Neuronal stem cell (in vitro differentiated cells): ENCODE data around the gene F11R.

Experiments
- DNase-seq: peaks from one replicate; pipeline ENCODE4 v3.0.0-alpha.2; 2013; ENCODE audit warnings: low spot score
- H2AFZ ChIP-seq: one replicate; pipeline ENCODE4 v1.6.1; 2013; ENCODE audit warnings: mild to moderate bottlenecking, low read length, inconsistent platforms
- H2AK5ac ChIP-seq: 2 replicates; pipeline ENCODE4 v1.6.1; 2013; ENCODE audit warnings: low read depth, mild to moderate bottlenecking, inconsistent platforms, low read length, moderate library complexity, mixed read lengths
- H2BK120ac ChIP-seq: 2 replicates; pipeline ENCODE4 v1.6.1; 2013; ENCODE audit warnings: low read depth, mild to moderate bottlenecking, inconsistent platforms, low read length, moderate library complexity, mixed read lengths
- H2BK12ac ChIP-seq: one replicate; pipeline ENCODE4 v1.6.1; 2013; ENCODE audit warnings: low read length, inconsistent platforms
- H2BK15ac ChIP-seq: 2 replicates; pipeline ENCODE4 v1.6.1; 2013; ENCODE audit warnings: mild to moderate bottlenecking, low read length, inconsistent platforms, mixed read lengths
- H2BK5ac ChIP-seq: one replicate; pipeline ENCODE4 v1.6.1; 2013; ENCODE audit warnings: inconsistent platforms, mild to moderate bottlenecking, low read length, moderate library complexity
- H3K14ac ChIP-seq: one replicate; pipeline ENCODE4 v1.6.1; 2013; ENCODE audit warnings: low read length, inconsistent platforms
- H3K18ac ChIP-seq: 2 replicates; pipeline ENCODE4 v1.6.1; 2013; ENCODE audit warnings: low read length, inconsistent platforms
- H3K23ac ChIP-seq: 2 replicates; pipeline ENCODE4 v1.6.1; 2013; ENCODE audit warnings: low read depth, mild to moderate bottlenecking, mixed read lengths, low read length, inconsistent platforms; ENCODE audit not compliant: poor library complexity
- H3K27ac ChIP-seq: replicated peaks from 3 replicates; pipeline ENCODE4 v1.5.1; 2013; ENCODE audit warnings: low read length, inconsistent platforms
- H3K27me3 ChIP-seq, 3 experiments: 2 replicates each; pipeline ENCODE4 v1.6.1; 2013; ENCODE audit warnings: low read length in 3 of 3, mild to moderate bottlenecking in 2 of 3, inconsistent platforms in 1 of 3, low read depth in 1 of 3, mixed read lengths in 1 of 3, moderate library complexity in 1 of 3; ENCODE audit not compliant: control insufficient read depth in 3 of 3, insufficient read depth in 3 of 3
- H3K36me3 ChIP-seq, 2 donors: replicated peaks in 1 of 2; 2 replicates each; pipeline ENCODE4 v1.6.1; 2013; ENCODE audit warnings: low read length in 2 of 2; ENCODE audit not compliant: control insufficient read depth in 2 of 2, insufficient read depth in 2 of 2
- H3K4ac ChIP-seq: 2 replicates; pipeline ENCODE4 v1.6.1; 2013; ENCODE audit warnings: inconsistent platforms, mild to moderate bottlenecking, low read length, moderate library complexity
- H3K4me1 ChIP-seq, 2 donors: 1 replicate in 1 of 2; 2 replicates in 1 of 2; pipeline ENCODE4 v1.6.1; 2013; ENCODE audit warnings: low read length in 2 of 2, low read depth in 1 of 2; ENCODE audit not compliant: control insufficient read depth in 2 of 2, insufficient read depth in 1 of 2
- H3K4me2 ChIP-seq: one replicate; pipeline ENCODE4 v1.6.1; 2013; ENCODE audit warnings: mild to moderate bottlenecking, low read length, inconsistent platforms; ENCODE audit not compliant: insufficient read depth, poor library complexity, severe bottlenecking
- H3K4me3 ChIP-seq, 2 donors: 2 replicates each; pipeline ENCODE4 v1.5.1; 2013; ENCODE audit warnings: low read length in 2 of 2, mild to moderate bottlenecking in 2 of 2, inconsistent platforms in 1 of 2, moderate library complexity in 1 of 2
- H3K79me1 ChIP-seq: one replicate; pipeline ENCODE4 v1.6.1; 2013; ENCODE audit warnings: low read depth, mild to moderate bottlenecking, inconsistent platforms, low read length, moderate library complexity
- H3K9ac ChIP-seq: one replicate; pipeline ENCODE4 v1.6.1; 2013; ENCODE audit warnings: mild to moderate bottlenecking, low read depth, low read length, inconsistent platforms; ENCODE audit not compliant: poor library complexity
- H3K9me3 ChIP-seq, 2 donors: replicated peaks in 1 of 2; 2 replicates each; pipeline versions ENCODE3 to v1.6.1; 2013; ENCODE audit warnings: low read length in 2 of 2, mild to moderate bottlenecking in 2 of 2, inconsistent platforms in 1 of 2, low read depth in 1 of 2, mixed read lengths in 1 of 2, moderate library complexity in 1 of 2; ENCODE audit not compliant: control insufficient read depth in 2 of 2, insufficient read depth in 1 of 2
- H4K8ac ChIP-seq: one replicate; pipeline ENCODE4 v1.6.1; 2013; ENCODE audit warnings: low read depth, mild to moderate bottlenecking, inconsistent platforms, low read length, moderate library complexity
- H4K91ac ChIP-seq: one replicate; pipeline ENCODE4 v1.6.1; 2013; ENCODE audit warnings: low read length, low read depth, mild to moderate bottlenecking, inconsistent platforms; ENCODE audit not compliant: poor library complexity
- WGBS, 2 donors: extraction: QIAGEN DNeasy Blood & Tissue Kit; methylation state at CpG; one replicate each; pipeline ENCODE4 v1.1.7; 2013; ENCODE audit warnings: missing lambda C conversion rate in 2 of 2, mixed read lengths in 1 of 2; ENCODE audit not compliant: insufficient read length in 2 of 2, insufficient replicate concordance in 1 of 2; ENCODE audit errors: extremely low coverage in 2 of 2; 5-methylcytosine and 5-hydroxymethylcytosine counted together

The F11R gene

DNA sequence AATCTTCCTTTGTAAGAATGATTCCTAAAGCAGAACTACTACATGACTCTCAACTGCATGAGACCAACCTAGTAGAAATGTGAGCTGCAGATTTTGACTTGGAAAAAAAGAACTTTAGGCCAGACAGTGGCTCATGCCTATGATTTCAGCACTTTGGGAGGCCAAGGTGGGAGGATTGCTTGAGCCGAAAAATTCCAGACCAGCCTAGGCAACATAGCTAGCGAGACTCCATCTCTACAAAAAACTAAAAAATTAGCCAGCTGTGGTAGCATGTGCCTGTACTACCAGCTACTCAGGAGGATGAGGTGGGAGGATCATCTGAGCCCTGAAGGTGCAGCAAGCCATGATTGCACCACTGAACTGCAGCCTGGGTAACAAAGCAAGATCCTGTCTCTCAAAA lies 41.7 kb downstream of the F11R start:
- no peak for DNase-seq
- Histone ChIP-seq H3K9ac (no peak overlapping the region), H2AK5ac (no peak overlapping the region), H4K91ac (no peak overlapping the region), H3K4ac (no peak overlapping the region), H2BK12ac (peak overlapping the region; percentile 41), H2AFZ (no peak overlapping the region), H2BK120ac (no peak overlapping the region), H3K9me3 (no peaks in the 10 kb centered on the region), H3K4me1 (no peaks in the 10 kb centered on the region), H3K18ac (no peak overlapping the region), H3K4me2 (no peak overlapping the region), H3K27me3 (peaks cover 0 to 33% (median 17%) of the 10 kb centered on the region in 3 experiments), H3K14ac (no peak overlapping the region), H3K4me3 (no peak overlapping the region), H2BK15ac (no peak overlapping the region), H3K23ac (no peak overlapping the region), H3K36me3 (no peaks in the 10 kb centered on the region), H3K79me1 (no peaks in the 10 kb centered on the region), H3K27ac (no peak overlapping the region), H2BK5ac (no peak overlapping the region), H4K8ac (no peak overlapping the region)
- WGBS, 2 donors = no CpG with 5 or more reads among the region's 2 CpGs

DNA sequence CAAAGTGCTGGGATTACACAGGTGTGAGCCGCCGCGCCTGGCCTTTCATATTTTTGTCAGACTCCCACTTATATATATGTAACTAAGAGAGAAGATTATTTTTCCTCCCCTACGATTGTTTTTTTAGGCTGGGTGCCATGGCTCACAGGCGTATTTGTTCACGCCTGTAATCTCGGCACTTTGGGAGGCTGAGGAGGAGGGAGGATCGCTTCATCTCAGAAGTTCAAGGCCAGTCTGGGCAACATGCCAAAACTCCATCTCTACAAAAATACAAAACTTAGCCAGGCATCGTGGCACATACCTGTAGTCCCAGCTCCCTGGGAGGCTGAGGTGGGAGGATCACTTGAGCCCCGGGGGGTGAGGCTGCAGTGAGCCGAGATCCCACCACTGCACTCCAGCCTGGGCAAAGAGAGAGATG lies 42.4 kb downstream of the F11R start:
- no CpG with 5 or more reads among the region's 11 CpGs for WGBS, 2 donors

DNA sequence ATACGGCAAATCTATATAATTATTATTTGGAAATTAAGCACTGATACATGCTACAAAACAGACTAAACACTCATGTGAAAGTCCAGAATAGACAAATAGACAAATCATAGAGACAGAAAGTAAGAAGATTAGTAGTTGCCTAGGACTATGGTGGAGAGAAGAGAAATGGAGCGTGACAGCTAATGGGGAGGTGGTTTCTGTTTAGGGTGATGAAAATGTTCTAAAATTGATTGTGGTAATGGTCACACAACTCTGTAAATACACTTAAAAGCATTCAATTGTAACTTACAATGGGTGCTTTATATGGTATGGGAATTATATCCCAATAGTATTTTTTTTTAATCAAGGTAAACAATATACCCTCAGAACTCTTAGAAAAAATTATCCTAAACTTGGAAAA lies 45.9 kb downstream of the F11R start:
- no peaks in the 10 kb centered on the region for H3K79me1 ChIP-seq
- no peaks in the 10 kb centered on the region for H3K9me3 ChIP-seq
- H3K4me2 ChIP-seq = no peak overlapping the region
- H3K27ac ChIP-seq = no peak overlapping the region
- H3K9ac ChIP-seq = no peak overlapping the region
- H3K14ac ChIP-seq = no peak overlapping the region
- peaks cover 0 to 3% (median 0%) of the 10 kb centered on the region in 3 experiments for H3K27me3 ChIP-seq
- H2BK15ac ChIP-seq = no peak overlapping the region
- H2BK5ac ChIP-seq = no peak overlapping the region
- no CpG with 5 or more reads among the region's 2 CpGs for WGBS, 2 donors
- no peak overlapping the region for H3K23ac ChIP-seq
- H4K8ac ChIP-seq = no peak overlapping the region
- no peaks in the 10 kb centered on the region for H3K36me3 ChIP-seq
- H3K4me1 ChIP-seq = peaks cover 3 to 11% of the 10 kb centered on the region in 2 donors
- H3K4ac ChIP-seq = no peak overlapping the region
- no peak overlapping the region for H3K18ac ChIP-seq
- H4K91ac ChIP-seq = no peak overlapping the region
- no peak overlapping the region for H2BK12ac ChIP-seq
- no peak for DNase-seq
- no peak overlapping the region for H3K4me3 ChIP-seq
- H2AFZ ChIP-seq = no peak overlapping the region
- H2BK120ac ChIP-seq = no peak overlapping the region
- no peak overlapping the region for H2AK5ac ChIP-seq

More for the DNA sequence above, 42.4 kb downstream of the F11R start:
- H2BK120ac ChIP-seq = no peak overlapping the region
- H3K4ac ChIP-seq = no peak overlapping the region
- H3K4me3 ChIP-seq = no peak overlapping the region
- H3K79me1 ChIP-seq = no peaks in the 10 kb centered on the region
- no peak overlapping the region for H3K27ac ChIP-seq
- no peaks in the 10 kb centered on the region for H3K9me3 ChIP-seq
- no peak overlapping the region for H3K18ac ChIP-seq
- no peak overlapping the region for H3K4me2 ChIP-seq
- no peak overlapping the region for H2BK12ac ChIP-seq
- no peak overlapping the region for H3K14ac ChIP-seq
- DNase-seq = no peak
- H4K91ac ChIP-seq = no peak overlapping the region
- H4K8ac ChIP-seq = no peak overlapping the region
- no peak overlapping the region for H2AFZ ChIP-seq
- no peak overlapping the region for H2AK5ac ChIP-seq
- no peaks in the 10 kb centered on the region for H3K36me3 ChIP-seq
- H2BK5ac ChIP-seq = no peak overlapping the region
- peaks cover 0 to 33% (median 17%) of the 10 kb centered on the region in 3 experiments for H3K27me3 ChIP-seq
- H3K23ac ChIP-seq = no peak overlapping the region
- H3K9ac ChIP-seq = no peak overlapping the region
- H2BK15ac ChIP-seq = no peak overlapping the region
- no peaks in the 10 kb centered on the region for H3K4me1 ChIP-seq

DNA sequence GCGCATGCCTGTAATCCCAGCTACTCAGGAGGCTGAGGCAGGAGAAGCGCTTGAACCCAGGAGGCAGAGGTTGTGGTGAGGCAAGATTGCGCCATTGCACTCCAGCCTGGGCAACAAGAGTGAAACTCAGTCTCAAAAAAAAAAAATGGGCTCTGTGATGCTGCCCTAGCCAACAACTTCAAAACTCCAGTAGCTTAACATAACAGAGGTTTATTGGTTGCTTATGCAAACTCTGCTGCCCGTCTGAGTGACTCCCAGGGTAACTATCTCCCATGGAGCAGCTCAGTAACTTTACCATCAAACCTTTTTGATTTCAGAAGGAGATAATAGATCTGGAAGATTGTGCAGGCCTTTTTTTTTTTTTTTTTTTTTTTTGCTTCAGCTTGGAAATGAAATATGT lies 47.5 kb downstream of the F11R start:
- H4K91ac ChIP-seq = no peak overlapping the region
- H2BK5ac ChIP-seq = no peak overlapping the region
- H2BK12ac ChIP-seq = no peak overlapping the region
- no peak overlapping the region for H3K4me3 ChIP-seq
- no peak overlapping the region for H2AFZ ChIP-seq
- H3K36me3 ChIP-seq = no peaks in the 10 kb centered on the region
- H3K9me3 ChIP-seq = no peaks in the 10 kb centered on the region
- no peaks in the 10 kb centered on the region for H3K79me1 ChIP-seq
- no peak overlapping the region for H2BK15ac ChIP-seq
- no peak overlapping the region for H3K14ac ChIP-seq
- no peak overlapping the region for H2AK5ac ChIP-seq
- no peak overlapping the region for H3K23ac ChIP-seq
- H3K9ac ChIP-seq = no peak overlapping the region
- H3K4ac ChIP-seq = no peak overlapping the region
- no peak overlapping the region for H3K18ac ChIP-seq
- no peak overlapping the region for H2BK120ac ChIP-seq
- H3K27me3 ChIP-seq = no peaks in the 10 kb centered on the region
- H3K27ac ChIP-seq = no peak overlapping the region
- no peak overlapping the region for H4K8ac ChIP-seq
- H3K4me2 ChIP-seq = no peak overlapping the region
- DNase-seq = no peak
- peaks cover 3 to 11% of the 10 kb centered on the region in 2 donors for H3K4me1 ChIP-seq
- no CpG with 5 or more reads among the region's 4 CpGs for WGBS, 2 donors
